Activated T-helper 1 cell treated with anti-CD3 and anti-CD28 coated beads, Interleukin-12 subunit alpha, Interleukin-12 subunit beta, Interleukin-2, Interleukin-4 antibody, amounts not matched to agents 30 ng/mL and 10 ng/mL and 1 ng/mL, durations not matched to agents 14 hours and 24 hours and 36 hours (primary cell): ENCODE data around the gene CEACAM7. TPM values are rescaled to one million over a fixed set of nuclear protein-coding genes. Genes with fewer than 3 reads are reported as not detected.

ENCODE experiments used
- DNase-seq: peaks from one replicate; pipeline ENCODE4 v3.0.0; 2021; ENCODE audit warnings: low spot score
- H3K27ac Mint-ChIP-seq: one replicate; pipeline ENCODE4 v1.8.0; 2021; ENCODE audit warnings: mild to moderate bottlenecking, mixed read lengths
- H3K27me3 Mint-ChIP-seq: one replicate; pipeline ENCODE4 v1.8.0; 2022; ENCODE audit warnings: mild to moderate bottlenecking, moderate library complexity, mixed read lengths; ENCODE audit not compliant: insufficient read depth
- H3K36me3 Mint-ChIP-seq: one replicate; pipeline ENCODE4 v1.8.0; 2021; ENCODE audit warnings: low read depth, mixed read lengths
- H3K4me1 Mint-ChIP-seq: one replicate; pipeline ENCODE4 v1.8.0; 2021; ENCODE audit warnings: low read depth, mixed read lengths
- H3K4me3 Mint-ChIP-seq: one replicate; pipeline ENCODE4 v1.8.0; 2021; ENCODE audit warnings: mild to moderate bottlenecking, moderate library complexity, mixed read lengths
- H3K9me3 Mint-ChIP-seq: one replicate; pipeline ENCODE4 v1.8.0; 2021; ENCODE audit warnings: mixed read lengths
- intact Hi-C: fragments of 100-400 bp; cut with micrococcal nuclease; formaldehyde crosslinking; loops from one replicate; pipeline ENCODE4 v1.15.1; 2024
- total RNA-seq: library from RNA; stranded (reverse); gene quantifications from 2 replicates; pipeline ENCODE4 v1.2.3, GENCODE V29; 2022

CEACAM7 gene
- total RNA-seq, 1 donor from 2014 or later, result not detected

- no peak overlapping the region for H3K27ac Mint-ChIP-seq
- H3K9me3 Mint-ChIP-seq, result no peaks in the 10 kb centered on the region
- no peak overlapping the region for H3K4me3 Mint-ChIP-seq
- peaks cover 8% of the 10 kb centered on the region for H3K27me3 Mint-ChIP-seq
- H3K4me1 Mint-ChIP-seq, result peaks cover 6% of the 10 kb centered on the region
- no peak for DNase-seq
- intact Hi-C loops, result loop anchor here (2.0 kb wide), 1 partner anchor 77 kb away; no protein-coding TSS in a partner anchor
- H3K36me3 Mint-ChIP-seq, result no peaks in the 10 kb centered on the region
These were observed 19.4 kb upstream of the CEACAM7 start for GRCh38 chr19:41707502-41707812.

GRCh38 chr19:41706741-41707501 lies 18.9 kb upstream of the CEACAM7 start:
- no peaks in the 10 kb centered on the region for H3K9me3 Mint-ChIP-seq
- intact Hi-C loops, result loop anchor here (1.0 to 2.0 kb wide), 3 partner anchors 27 to 78 kb away; no protein-coding TSS in a partner anchor
- no peak overlapping the region for H3K4me3 Mint-ChIP-seq
- H3K36me3 Mint-ChIP-seq, result no peaks in the 10 kb centered on the region
- peaks cover 12% of the 10 kb centered on the region for H3K27me3 Mint-ChIP-seq
- peaks cover 6% of the 10 kb centered on the region for H3K4me1 Mint-ChIP-seq
- no peak overlapping the region for H3K27ac Mint-ChIP-seq
- DNase-seq, result peak; percentile 58

DNA sequence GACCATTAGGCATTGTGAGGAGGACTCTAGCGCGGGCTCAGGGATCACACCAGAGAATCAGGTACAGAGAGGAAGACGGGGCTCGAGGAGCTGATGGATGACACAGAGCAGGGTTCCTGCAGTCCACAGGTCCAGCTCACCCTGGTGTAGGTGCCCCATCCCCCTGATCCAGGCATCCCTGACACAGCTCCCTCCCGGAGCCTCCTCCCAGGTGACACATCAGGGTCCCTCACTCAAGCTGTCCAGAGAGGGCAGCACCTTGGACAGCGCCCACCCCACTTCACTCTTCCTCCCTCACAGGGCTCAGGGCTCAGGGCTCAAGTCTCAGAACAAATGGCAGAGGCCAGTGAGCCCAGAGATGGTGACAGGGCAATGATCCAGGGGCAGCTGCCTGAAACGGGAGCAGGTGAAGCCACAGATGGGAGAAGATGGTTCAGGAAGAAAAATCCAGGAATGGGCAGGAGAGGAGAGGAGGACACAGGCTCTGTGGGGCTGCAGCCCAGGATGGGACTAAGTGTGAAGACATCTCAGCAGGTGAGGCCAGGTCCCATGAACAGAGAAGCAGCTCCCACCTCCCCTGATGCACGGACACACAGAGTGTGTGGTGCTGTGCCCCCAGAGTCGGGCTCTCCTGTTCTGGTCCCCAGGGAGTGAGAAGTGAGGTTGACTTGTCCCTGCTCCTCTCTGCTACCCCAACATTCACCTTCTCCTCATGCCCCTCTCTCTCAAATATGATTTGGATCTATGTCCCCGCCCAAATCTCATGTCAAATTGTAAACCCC lies 17.5 kb upstream of the CEACAM7 start:
- no peaks in the 10 kb centered on the region for H3K36me3 Mint-ChIP-seq
- no peak overlapping the region for H3K4me3 Mint-ChIP-seq
- intact Hi-C loops, result loop anchor here (1.0 to 2.0 kb wide), 3 partner anchors 25 to 79 kb away; no protein-coding TSS in a partner anchor
- peaks cover 6% of the 10 kb centered on the region for H3K4me1 Mint-ChIP-seq
- H3K27me3 Mint-ChIP-seq, result peaks cover 8% of the 10 kb centered on the region
- no peak for DNase-seq
- H3K9me3 Mint-ChIP-seq, result no peaks in the 10 kb centered on the region
- no peak overlapping the region for H3K27ac Mint-ChIP-seq

DNA sequence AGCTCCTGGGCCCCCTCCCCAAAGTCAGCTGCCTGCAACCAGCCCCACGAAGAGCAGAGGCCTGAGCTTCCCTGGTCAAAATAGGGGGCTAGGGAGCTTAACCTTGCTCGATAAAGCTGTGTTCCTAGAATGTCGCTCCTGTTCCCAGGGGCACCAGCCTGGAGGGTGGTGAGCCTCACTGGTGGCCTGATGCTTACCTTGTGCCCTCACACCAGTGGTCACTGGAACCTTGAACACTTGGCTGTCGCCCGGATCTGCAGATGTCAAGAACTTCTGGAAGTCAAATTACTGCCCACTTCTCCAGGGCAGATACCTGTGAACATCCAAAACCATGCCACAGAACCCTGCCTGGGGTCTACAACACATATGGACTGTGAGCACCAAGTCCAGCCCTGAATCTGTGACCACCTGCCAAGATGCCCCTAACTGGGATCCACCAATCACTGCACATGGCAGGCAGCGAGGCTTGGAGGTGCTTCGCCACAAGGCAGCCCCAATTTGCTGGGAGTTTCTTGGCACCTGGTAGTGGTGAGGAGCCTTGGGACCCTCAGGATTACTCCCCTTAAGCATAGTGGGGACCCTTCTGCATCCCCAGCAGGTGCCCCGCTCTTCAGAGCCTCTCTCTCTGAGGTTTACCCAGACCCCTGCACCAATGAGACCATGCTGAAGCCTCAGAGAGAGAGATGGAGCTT lies 15.7 kb upstream of the CEACAM7 start:
- H3K27me3 Mint-ChIP-seq, result peaks cover 7% of the 10 kb centered on the region
- H3K4me1 Mint-ChIP-seq, result peaks cover 6% of the 10 kb centered on the region
- no peak overlapping the region for H3K27ac Mint-ChIP-seq
- no peaks in the 10 kb centered on the region for H3K36me3 Mint-ChIP-seq
- H3K4me3 Mint-ChIP-seq, result no peak overlapping the region
- no peaks in the 10 kb centered on the region for H3K9me3 Mint-ChIP-seq
- intact Hi-C loops, result no loop called here
- DNase-seq, result no peak

- no peak overlapping the region for H3K4me3 Mint-ChIP-seq
- no peaks in the 10 kb centered on the region for H3K9me3 Mint-ChIP-seq
- intact Hi-C loops, result no loop called here
- no peaks in the 10 kb centered on the region for H3K36me3 Mint-ChIP-seq
- peaks cover 7% of the 10 kb centered on the region for H3K27me3 Mint-ChIP-seq
- H3K27ac Mint-ChIP-seq, result no peak overlapping the region
- peaks cover 6% of the 10 kb centered on the region for H3K4me1 Mint-ChIP-seq
- DNase-seq, result no peak
These were observed 14.1 kb upstream of the CEACAM7 start for GRCh38 chr19:41702171-41702651.

DNA sequence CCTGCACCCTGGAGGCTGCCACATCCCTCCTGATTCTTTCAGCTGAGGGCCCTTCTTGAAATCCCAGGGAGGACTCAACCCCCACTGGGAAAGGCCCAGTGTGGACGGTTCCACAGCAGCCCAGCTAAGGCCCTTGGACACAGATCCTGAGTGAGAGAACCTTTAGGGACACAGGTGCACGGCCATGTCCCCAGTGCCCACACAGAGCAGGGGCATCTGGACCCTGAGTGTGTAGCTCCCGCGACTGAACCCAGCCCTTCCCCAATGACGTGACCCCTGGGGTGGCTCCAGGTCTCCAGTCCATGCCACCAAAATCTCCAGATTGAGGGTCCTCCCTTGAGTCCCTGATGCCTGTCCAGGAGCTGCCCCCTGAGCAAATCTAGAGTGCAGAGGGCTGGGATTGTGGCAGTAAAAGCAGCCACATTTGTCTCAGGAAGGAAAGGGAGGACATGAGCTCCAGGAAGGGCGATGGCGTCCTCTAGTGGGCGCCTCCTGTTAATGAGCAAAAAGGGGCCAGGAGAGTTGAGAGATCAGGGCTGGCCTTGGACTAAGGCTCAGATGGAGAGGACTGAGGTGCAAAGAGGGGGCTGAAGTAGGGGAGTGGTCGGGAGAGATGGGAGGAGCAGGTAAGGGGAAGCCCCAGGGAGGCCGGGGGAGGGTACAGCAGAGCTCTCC lies 13.5 kb upstream of the CEACAM7 start:
- H3K27ac Mint-ChIP-seq, result no peak overlapping the region
- no peaks in the 10 kb centered on the region for H3K9me3 Mint-ChIP-seq
- DNase-seq, result no peak
- H3K27me3 Mint-ChIP-seq, result peaks cover 7% of the 10 kb centered on the region
- intact Hi-C loops, result no loop called here
- H3K4me3 Mint-ChIP-seq, result no peak overlapping the region
- peaks cover 6% of the 10 kb centered on the region for H3K4me1 Mint-ChIP-seq
- H3K36me3 Mint-ChIP-seq, result no peaks in the 10 kb centered on the region

GRCh38 chr19:41700381-41701195 lies 12.5 kb upstream of the CEACAM7 start:
- Mint-ChIP-seq H3K4me3 (no peak overlapping the region), H3K27ac (no peak overlapping the region), H3K36me3 (no peaks in the 10 kb centered on the region), H3K27me3 (peaks cover 7% of the 10 kb centered on the region), H3K4me1 (no peaks in the 10 kb centered on the region), H3K9me3 (no peaks in the 10 kb centered on the region)
- DNase-seq, result no peak
- intact Hi-C loops, result no loop called here

DNA sequence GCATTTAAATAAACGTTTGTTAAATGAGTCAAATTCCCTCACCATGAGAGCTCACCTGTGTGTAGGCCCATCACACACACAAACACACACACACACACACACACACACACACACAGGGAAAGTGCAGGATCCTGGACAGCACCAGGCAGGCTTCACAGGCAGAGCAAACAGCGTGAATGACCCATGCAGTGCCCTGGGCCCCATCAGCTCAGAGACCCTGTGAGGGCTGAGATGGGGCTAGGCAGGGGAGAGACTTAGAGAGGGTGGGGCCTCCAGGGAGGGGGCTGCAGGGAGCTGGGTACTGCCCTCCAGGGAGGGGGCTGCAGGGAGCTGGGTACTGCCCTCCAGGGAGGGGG lies 11.9 kb upstream of the CEACAM7 start:
- H3K27me3 Mint-ChIP-seq, result peaks cover 7% of the 10 kb centered on the region
- no peak for DNase-seq
- H3K36me3 Mint-ChIP-seq, result no peaks in the 10 kb centered on the region
- intact Hi-C loops, result no loop called here
- H3K4me1 Mint-ChIP-seq, result no peaks in the 10 kb centered on the region
- no peak overlapping the region for H3K4me3 Mint-ChIP-seq
- no peaks in the 10 kb centered on the region for H3K9me3 Mint-ChIP-seq
- no peak overlapping the region for H3K27ac Mint-ChIP-seq

DNA sequence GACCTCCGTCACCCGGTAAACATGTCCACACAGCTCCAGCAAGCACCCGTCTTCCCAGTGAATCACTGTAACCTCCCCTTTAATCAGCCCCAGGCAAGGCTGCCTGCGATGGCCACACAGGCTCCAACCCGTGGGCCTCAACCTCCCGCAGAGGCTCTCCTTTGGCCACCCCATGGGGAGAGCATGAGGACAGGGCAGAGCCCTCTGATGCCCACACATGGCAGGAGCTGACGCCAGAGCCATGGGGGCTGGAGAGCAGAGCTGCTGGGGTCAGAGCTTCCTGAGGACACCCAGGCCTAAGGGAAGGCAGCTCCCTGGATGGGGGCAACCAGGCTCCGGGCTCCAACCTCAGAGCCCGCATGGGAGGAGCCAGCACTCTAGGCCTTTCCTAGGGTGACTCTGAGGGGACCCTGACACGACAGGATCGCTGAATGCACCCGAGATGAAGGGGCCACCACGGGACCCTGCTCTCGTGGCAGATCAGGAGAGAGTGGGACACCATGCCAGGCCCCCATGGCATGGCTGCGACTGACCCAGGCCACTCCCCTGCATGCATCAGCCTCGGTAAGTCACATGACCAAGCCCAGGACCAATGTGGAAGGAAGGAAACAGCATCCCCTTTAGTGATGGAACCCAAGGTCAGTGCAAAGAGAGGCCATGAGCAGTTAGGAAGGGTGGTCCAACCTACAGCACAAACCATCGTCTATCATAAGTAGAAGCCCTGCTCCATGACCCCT lies 11.3 kb upstream of the CEACAM7 start:
- Mint-ChIP-seq H3K27me3 (peaks cover 7% of the 10 kb centered on the region), H3K9me3 (no peaks in the 10 kb centered on the region), H3K27ac (no peak overlapping the region), H3K36me3 (no peaks in the 10 kb centered on the region), H3K4me1 (no peaks in the 10 kb centered on the region), H3K4me3 (no peak overlapping the region)
- intact Hi-C loops, result no loop called here
- DNase-seq, result no peak

GRCh38 chr19:41698746-41699230 lies 10.7 kb upstream of the CEACAM7 start:
- intact Hi-C loops, result no loop called here
- Mint-ChIP-seq H3K27ac (no peak overlapping the region), H3K4me3 (no peak overlapping the region), H3K36me3 (no peaks in the 10 kb centered on the region), H3K4me1 (no peaks in the 10 kb centered on the region), H3K27me3 (peaks cover 7% of the 10 kb centered on the region), H3K9me3 (no peaks in the 10 kb centered on the region)
- DNase-seq, result no peak

- intact Hi-C loops, result no loop called here
- Mint-ChIP-seq H3K4me3 (no peak overlapping the region), H3K27ac (no peak overlapping the region), H3K4me1 (no peaks in the 10 kb centered on the region), H3K27me3 (peaks cover 5% of the 10 kb centered on the region), H3K9me3 (no peaks in the 10 kb centered on the region), H3K36me3 (no peaks in the 10 kb centered on the region)
- DNase-seq, result no peak
These were observed 9.3 kb upstream of the CEACAM7 start for GRCh38 chr19:41697198-41697855.
